KMS-11 (cell line): Measurements from ENCODE around the gene TLDC2.

Experiments used
- H2AFZ ChIP-seq: fragments of 200-600 bp; sonication (generic); 2 replicates; pipeline ENCODE4 v1.6.1; 2016; ENCODE audit warnings: antibody characterized with exemption, mixed run types, low read depth
- H3K27ac ChIP-seq: fragments of 200-600 bp; sonication (generic); 2 replicates; pipeline ENCODE4 v1.6.1; 2016; ENCODE audit warnings: mild to moderate bottlenecking, mixed run types
- H3K27me3 ChIP-seq: fragments of 200-600 bp; sonication (generic); 2 replicates; pipeline ENCODE4 v1.6.1; 2017; ENCODE audit warnings: mild to moderate bottlenecking, low read depth, mixed run types, moderate library complexity; ENCODE audit not compliant: insufficient read depth
- H3K36me3 ChIP-seq: fragments of 200-600 bp; sonication (generic); 2 replicates; pipeline ENCODE4 v1.6.1; 2017; ENCODE audit warnings: mild to moderate bottlenecking, mixed run types; ENCODE audit not compliant: insufficient read depth
- H3K4me1 ChIP-seq: fragments of 200-600 bp; sonication (generic); 2 replicates; pipeline ENCODE4 v1.6.1; 2016; ENCODE audit warnings: mild to moderate bottlenecking, low read depth, mixed run types; ENCODE audit not compliant: poor library complexity, severe bottlenecking
- H3K4me2 ChIP-seq: fragments of 200-600 bp; sonication (generic); 2 replicates; pipeline ENCODE4 v1.7.0; 2016; ENCODE audit warnings: mild to moderate bottlenecking, mixed run types
- H3K4me3 ChIP-seq: fragments of 200-600 bp; sonication (generic); IDR thresholded peaks from 2 replicates; pipeline ENCODE4 v1.6.1; 2017; ENCODE audit warnings: low read depth, low read length, mixed read lengths; ENCODE audit not compliant: insufficient read depth
- H3K79me2 ChIP-seq: fragments of 200-600 bp; sonication (generic); 2 replicates; pipeline ENCODE4 v1.6.1; 2016; ENCODE audit warnings: low read depth, mixed run types; ENCODE audit not compliant: insufficient read depth
- H3K9ac ChIP-seq: fragments of 200-600 bp; sonication (generic); 2 replicates; pipeline ENCODE4 v1.6.1; 2016; ENCODE audit warnings: mild to moderate bottlenecking, mixed run types
- H4K20me1 ChIP-seq: fragments of 200-600 bp; sonication (generic); 2 replicates; pipeline ENCODE4 v1.6.1; 2016; ENCODE audit warnings: mild to moderate bottlenecking, mixed run types; ENCODE audit not compliant: insufficient read depth
- TF ChIP-seq, protein P1 (sequence below): fragments of 200-600 bp; sonication (generic); conservative IDR thresholded peaks from 2 replicates; pipeline ENCODE4 v1.6.1; 2017; ENCODE audit warnings: low read depth, mild to moderate bottlenecking, antibody characterized with exemption, low read length, moderate library complexity, mixed read lengths

TLDC2 gene

DNA sequence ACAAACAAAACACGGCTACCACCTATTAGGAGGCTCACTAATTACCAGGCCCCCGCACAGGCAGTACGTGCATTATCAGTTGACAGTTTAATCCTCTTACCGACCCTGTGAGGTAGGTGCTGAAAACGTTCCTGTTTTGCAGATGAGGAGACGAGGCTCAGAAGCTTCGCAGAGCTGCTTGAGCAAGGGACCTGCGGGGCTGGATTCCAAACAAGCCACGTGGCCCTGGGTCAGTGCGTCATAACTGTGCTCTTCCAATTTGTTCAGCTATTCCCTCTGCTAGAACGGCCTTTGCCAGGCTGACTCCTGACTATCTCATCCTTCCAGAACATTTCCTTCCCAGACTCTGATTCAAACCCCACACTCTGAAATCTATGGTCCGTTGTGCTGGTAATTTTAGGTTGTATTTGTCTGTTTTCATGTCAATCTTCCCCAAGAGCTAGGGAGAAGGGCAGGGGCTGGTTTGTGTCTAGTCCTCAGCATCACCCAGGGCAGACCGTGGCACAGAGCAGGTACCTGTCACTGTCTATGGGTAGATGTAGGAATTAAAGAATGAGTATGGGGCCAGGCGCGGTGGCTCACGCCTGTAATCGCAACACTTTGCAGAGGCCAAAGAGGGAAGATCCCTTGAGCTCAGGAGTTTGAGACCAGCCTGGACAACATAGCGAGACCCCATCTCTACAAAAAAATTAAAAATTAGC lies 28.8 kb upstream of the TLDC2 start:
- H2AFZ ChIP-seq, result no peak overlapping the region
- no peak overlapping the region for H3K27ac ChIP-seq
- no peak overlapping the region for H3K4me2 ChIP-seq
- no peak overlapping the region for H3K4me3 ChIP-seq
- no peaks in the 10 kb centered on the region for H3K27me3 ChIP-seq
- no peak overlapping the region for H3K9ac ChIP-seq
- peaks cover 5% of the 10 kb centered on the region; the same call in 1 of the 2 replicates for H3K79me2 ChIP-seq
- H3K36me3 ChIP-seq, result no peaks in the 10 kb centered on the region
- TF ChIP-seq, protein P1, sequence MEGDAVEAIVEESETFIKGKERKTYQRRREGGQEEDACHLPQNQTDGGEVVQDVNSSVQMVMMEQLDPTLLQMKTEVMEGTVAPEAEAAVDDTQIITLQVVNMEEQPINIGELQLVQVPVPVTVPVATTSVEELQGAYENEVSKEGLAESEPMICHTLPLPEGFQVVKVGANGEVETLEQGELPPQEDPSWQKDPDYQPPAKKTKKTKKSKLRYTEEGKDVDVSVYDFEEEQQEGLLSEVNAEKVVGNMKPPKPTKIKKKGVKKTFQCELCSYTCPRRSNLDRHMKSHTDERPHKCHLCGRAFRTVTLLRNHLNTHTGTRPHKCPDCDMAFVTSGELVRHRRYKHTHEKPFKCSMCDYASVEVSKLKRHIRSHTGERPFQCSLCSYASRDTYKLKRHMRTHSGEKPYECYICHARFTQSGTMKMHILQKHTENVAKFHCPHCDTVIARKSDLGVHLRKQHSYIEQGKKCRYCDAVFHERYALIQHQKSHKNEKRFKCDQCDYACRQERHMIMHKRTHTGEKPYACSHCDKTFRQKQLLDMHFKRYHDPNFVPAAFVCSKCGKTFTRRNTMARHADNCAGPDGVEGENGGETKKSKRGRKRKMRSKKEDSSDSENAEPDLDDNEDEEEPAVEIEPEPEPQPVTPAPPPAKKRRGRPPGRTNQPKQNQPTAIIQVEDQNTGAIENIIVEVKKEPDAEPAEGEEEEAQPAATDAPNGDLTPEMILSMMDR, result no peak
- H4K20me1 ChIP-seq, result no peaks in the 10 kb centered on the region
- peaks cover 9% of the 10 kb centered on the region for H3K4me1 ChIP-seq

DNA sequence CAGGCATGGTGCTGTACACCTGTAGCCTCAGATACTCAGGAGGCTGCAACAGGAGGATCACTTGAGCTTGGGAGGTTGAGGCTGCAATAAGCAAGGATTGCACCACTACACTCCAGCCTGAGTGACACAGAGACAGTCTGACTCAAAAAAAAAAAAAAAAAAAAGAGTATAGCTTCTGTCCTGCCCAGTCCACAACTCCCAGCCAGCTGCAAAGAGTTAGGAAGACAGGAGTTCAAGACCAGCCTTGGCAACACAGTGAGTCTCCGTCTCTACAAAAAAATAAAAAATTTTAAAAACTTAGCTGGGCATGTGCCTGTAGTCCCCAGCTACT lies 28.3 kb upstream of the TLDC2 start:
- Histone ChIP-seq H3K27ac (no peak overlapping the region), H2AFZ (no peak overlapping the region), H3K9ac (no peak overlapping the region), H3K4me1 (peaks cover 9% of the 10 kb centered on the region), H3K36me3 (no peaks in the 10 kb centered on the region), H3K79me2 (peaks cover 5% of the 10 kb centered on the region; the same call in 1 of the 2 replicates), H3K4me3 (no peak overlapping the region), H3K27me3 (no peaks in the 10 kb centered on the region), H4K20me1 (no peaks in the 10 kb centered on the region), H3K4me2 (no peak overlapping the region)
- TF ChIP-seq, protein P1, result no peak

DNA sequence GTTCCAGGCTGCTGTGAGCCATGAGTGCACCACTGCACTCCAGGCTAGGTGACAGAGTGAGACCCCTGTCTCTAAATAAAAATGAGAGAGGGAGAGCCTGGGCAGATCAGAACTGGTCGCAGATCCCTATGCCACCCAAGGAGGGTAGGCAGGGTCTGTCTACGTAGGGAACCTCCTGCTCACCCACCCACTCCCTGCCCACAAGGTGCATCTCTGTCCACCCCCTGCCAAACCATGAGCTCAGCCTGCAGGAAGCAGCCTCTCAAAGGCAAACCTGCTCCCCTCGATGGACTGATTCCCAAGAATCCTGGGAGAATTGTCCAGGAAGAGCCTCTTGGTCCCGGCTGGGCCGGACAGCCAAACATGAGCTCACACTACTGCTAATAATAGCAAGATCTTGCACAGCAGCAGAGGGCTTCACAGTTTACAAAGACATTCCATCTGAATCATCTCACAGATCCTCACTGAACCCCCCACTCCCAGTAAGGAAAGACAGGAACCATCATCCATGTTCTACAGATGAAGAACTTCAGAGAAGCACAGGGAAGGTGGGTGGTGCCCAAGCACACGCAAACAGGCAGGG lies 27.8 kb upstream of the TLDC2 start:
- H2AFZ ChIP-seq, result no peak overlapping the region
- H3K36me3 ChIP-seq, result no peaks in the 10 kb centered on the region
- peaks cover 5% of the 10 kb centered on the region; the same call in 1 of the 2 replicates for H3K79me2 ChIP-seq
- no peak overlapping the region for H3K9ac ChIP-seq
- H4K20me1 ChIP-seq, result no peaks in the 10 kb centered on the region
- no peak overlapping the region for H3K4me2 ChIP-seq
- TF ChIP-seq, protein P1, result no peak
- no peak overlapping the region for H3K4me3 ChIP-seq
- H3K4me1 ChIP-seq, result peaks cover 9% of the 10 kb centered on the region
- H3K27ac ChIP-seq, result no peak overlapping the region
- H3K27me3 ChIP-seq, result no peaks in the 10 kb centered on the region

DNA sequence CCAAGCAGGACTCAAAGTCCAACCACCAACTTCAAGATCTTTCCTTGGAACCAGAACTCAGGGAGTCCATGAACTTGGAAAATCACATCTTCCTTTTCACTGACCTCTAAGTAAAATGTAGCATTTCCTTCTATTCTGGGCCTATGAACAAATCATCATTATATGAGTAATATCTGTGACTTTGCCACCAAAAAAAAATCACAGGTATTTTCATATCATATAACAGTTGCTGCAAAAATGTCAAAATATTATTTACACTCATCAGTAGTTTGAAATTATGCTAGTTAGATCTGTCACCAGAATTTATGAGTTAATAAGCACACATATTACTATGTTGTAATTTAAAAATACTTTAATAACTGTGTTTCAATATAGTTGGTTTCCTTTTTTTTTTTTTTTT lies 27.3 kb upstream of the TLDC2 start:
- Histone ChIP-seq H3K4me2 (no peak overlapping the region), H2AFZ (no peak overlapping the region), H3K4me1 (peaks cover 9% of the 10 kb centered on the region), H3K79me2 (peaks cover 5% of the 10 kb centered on the region; the same call in 1 of the 2 replicates), H3K4me3 (no peak overlapping the region), H4K20me1 (no peaks in the 10 kb centered on the region), H3K27ac (no peak overlapping the region), H3K9ac (no peak overlapping the region), H3K27me3 (no peaks in the 10 kb centered on the region), H3K36me3 (no peaks in the 10 kb centered on the region)
- TF ChIP-seq, protein P1, result no peak
